22Rv1 (cell line): ENCODE data around the gene NEDD4.

Experiments
- ZFX ChIP-seq: fragments of 450-650 bp; IDR thresholded peaks from 2 replicates; pipeline ENCODE4 v1.6.1; 2017; ENCODE audit warnings: antibody characterized with exemption, borderline replicate concordance
- TF ChIP-seq, protein P1 (sequence below): fragments of 450-650 bp; IDR thresholded peaks from 2 replicates; pipeline ENCODE4 v1.5.1; 2017; ENCODE audit warnings: mild to moderate bottlenecking

DNA sequence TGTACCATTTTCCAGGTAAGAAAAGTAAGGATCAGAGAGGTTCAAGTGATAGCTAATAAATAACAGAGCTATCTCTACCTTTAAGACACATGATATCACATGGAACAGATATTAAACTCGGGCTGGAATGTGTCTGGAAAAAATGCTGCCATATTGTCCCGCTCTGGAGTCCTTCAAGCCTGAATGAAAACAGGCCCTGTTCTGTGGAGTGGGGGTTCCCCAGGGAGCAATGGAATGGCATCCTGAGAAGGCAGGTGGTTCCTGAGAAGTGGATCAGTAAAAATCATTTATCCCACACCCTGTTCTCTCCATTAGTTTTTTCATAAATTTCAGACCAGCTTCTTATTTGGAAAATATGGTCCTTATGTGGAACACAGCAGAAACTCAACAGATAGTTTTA is 193.2 kb downstream of the NEDD4 start:
- TF ChIP-seq, protein P1, sequence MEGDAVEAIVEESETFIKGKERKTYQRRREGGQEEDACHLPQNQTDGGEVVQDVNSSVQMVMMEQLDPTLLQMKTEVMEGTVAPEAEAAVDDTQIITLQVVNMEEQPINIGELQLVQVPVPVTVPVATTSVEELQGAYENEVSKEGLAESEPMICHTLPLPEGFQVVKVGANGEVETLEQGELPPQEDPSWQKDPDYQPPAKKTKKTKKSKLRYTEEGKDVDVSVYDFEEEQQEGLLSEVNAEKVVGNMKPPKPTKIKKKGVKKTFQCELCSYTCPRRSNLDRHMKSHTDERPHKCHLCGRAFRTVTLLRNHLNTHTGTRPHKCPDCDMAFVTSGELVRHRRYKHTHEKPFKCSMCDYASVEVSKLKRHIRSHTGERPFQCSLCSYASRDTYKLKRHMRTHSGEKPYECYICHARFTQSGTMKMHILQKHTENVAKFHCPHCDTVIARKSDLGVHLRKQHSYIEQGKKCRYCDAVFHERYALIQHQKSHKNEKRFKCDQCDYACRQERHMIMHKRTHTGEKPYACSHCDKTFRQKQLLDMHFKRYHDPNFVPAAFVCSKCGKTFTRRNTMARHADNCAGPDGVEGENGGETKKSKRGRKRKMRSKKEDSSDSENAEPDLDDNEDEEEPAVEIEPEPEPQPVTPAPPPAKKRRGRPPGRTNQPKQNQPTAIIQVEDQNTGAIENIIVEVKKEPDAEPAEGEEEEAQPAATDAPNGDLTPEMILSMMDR: no peak
- no peak for TF ChIP-seq ZFX
